GM18526 (cell line): ENCODE measurements around the gene PCDH1.
A peak's percentile ranks its signal among the peaks of the same experiment; 100 is the strongest.

Source experiments
- POLR2A ChIP-seq: IDR thresholded peaks from 3 replicates; pipeline ENCODE4 v1.6.1; 2011; ENCODE audit not compliant: insufficient read length; ENCODE audit errors: extremely low read depth

PCDH1 gene

DNA sequence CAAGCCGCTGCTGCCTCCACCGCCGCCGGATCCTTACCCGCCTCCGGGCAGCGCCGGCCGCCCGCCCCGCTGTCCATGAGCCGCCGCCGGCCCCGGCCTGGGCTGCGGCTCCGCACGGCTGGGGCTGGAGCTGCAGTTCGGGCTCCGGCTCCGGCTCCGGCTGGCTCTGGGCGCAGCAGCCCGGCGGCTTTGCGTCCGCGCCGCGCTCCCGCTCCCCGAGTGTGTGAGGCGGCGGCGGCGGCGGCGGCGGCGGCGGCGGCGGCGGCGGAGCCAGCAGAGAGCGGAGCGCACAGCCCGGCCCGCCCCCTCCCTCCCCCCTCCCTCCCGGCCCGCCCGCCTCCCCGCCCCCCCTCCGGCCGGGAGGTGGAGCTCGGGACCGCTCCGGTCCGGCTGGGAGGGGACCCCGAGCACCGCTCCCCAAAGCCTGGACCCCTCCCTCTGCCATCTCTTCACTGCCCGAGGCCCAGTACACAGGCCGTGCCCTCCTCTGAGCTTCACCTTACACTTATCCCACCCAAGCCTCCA is at the start of gene PCDH1:
Gene PCDH1 (minus strand): TSS at position 225 of the 525 bp plus-strand sequence. CDS start 148 bp downstream, at position 77.
- TF ChIP-seq POLR2A: no peak

DNA sequence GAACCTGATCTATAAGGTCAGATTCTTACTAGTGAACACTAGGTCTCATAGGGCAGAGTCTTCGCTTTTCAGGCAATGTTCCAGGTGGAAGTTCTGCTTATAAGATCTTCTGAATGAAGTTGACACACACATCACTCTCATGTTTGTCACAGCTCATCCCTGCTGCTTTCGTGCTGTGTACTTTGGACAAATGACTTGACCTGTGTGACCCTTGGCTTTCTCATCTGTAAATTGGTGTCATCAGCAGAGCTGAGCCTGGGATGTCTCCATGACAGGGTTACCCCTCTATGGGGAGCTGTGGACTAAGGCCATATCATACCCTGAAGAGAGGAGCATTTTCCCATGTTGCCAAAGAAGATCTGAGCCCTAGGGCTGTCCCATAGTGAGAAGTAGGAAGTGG is 48.2 kb upstream of the PCDH1 start:
- no peak for TF ChIP-seq POLR2A

DNA sequence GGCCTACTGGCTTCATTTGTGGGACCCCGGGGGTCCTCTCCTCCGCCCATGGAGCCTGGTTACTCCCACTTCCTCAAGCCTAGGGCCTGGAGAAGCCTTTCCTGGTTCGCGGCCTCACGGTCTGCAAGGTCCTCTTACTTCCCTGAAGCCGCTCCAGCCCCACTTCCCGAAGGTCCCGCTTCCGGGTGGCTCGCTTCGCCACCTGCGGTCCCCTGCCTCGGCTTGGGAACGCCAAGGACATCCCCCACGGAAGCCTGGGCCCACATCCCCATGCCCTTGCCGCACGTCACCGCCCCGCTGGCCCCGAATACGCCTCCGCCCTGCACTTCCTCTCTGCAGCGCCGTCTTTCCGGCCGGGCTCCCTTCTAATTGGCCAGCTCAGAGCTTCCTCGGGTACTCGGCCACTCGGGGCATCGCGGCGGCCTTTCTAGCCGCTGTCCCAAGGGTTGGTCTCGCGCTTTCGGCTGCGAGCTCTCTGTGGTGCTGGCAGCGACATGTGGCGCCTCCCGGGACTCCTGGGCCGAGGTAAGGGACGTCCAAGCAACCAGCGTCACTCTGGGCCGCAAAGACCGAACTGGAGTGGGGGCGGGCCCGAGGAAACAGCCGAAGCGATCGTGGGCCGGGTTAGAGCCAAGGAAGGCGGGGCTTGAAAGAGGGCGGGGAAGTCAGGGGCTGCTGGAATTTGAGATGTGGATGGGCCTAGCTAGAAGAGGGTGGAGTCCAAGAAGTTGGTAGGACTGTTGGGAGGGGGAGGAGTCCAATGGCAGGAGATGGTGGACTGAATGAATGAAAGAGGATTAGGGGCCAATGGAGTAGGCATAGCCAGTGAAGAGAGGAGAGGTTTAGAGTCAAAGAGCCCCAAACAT is 45.5 kb upstream of the PCDH1 start, which contains the start of gene DELE1:
Gene DELE1 (plus strand): TSS at position 424 of the 866 bp plus-strand sequence. CDS start 71 bp downstream, at position 495.
- TF ChIP-seq POLR2A: peak; percentile 84

DNA sequence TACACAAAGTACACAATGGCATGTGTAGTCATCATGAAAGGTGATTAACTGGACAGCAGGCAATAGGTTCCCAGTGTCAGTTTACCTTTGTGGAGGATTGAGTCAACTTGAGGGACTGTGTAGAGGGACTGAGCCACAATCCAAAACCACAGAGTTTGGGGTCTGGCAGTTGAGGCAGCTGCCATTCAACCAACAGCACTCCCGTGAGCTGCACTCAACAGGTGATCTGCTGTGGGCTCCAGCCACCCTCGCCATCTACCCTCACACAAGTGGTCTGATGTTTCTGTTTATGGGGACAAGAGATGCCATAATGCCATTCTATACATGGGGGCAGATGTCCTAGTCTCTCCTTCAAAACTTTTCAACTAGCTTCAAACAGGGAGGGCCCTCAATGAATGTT is 42.6 kb upstream of the PCDH1 start:
- TF ChIP-seq POLR2A: no peak

DNA sequence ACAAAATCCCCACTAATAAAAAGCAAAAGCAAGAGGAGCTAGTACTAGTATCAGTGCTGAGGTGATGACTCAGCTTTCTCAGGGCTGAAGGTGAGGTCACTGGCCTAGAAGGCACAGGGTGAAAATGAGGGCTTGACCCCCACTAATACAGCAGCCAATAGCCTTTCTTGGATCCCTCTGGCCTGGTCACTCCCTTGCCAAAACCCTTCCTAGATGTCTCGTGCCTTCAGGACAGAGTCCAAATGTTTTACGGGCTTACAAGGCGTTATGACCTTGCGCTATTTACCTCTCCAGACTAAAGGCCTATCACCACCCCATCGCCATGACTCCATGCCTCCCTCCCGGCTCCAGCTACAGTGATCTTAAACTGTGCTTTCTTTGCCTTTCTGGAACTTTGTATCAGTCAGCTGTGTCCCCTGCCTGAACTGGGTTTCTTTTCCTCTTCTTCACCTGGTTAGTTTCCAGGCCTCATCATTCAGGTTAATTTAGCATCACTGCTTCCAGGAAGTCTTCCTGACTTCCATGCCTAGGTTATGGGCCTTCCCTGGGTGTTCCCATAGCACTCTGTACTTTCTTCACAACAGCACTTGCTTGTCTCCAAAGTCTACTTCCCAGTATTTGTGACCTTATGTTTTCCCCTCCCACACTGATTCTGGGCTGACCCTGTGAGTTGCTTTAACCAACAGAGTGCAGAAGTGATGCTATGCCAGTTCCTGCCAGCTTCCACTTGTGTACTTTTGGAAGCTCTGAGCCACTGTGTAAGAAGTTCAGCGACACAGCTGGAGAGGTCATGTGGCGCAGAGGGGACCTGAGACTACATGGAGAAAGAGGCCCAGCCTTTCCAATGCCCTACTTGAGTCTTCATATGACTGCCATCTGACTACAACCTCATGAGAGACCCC is 41.3 kb upstream of the PCDH1 start:
- TF ChIP-seq POLR2A: no peak

DNA sequence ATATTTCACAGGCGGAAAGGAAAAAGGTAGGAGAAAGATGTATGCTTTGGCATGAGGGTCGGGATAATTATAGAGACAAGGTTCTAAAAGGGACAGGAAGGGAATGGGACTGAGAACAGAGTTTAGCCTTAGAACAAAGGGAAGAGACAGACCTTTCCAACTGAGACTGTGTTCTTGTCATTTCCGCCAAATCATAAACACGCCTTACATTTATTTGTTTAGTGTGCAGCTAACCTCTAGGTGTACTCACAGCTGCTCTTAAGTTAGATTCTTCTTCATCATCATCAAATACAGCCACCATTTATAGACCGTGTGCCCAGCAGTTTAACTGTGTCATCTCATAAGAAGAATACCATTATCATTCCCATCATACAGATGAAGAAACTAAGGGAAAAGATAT is 39.5 kb upstream of the PCDH1 start:
- no peak for TF ChIP-seq POLR2A

DNA sequence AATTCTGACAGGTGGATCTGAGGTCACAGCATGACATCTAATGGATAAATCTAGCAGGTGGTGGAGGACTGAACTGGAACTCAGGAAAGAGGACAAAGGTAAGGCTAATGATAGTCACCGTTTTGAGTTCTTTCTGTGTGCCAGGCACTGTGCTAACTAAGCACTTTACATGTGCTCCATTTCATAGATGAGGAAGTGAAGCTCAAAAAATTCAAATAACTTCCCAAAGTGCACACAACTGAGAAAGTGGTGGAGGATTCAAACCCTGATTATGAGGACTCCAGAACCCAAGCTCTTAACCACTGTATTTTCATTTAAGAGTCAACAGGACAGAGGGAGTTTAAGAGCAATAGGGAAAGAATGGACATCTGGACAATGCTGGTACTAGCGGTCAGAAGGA is 38.3 kb upstream of the PCDH1 start:
- no peak for TF ChIP-seq POLR2A

DNA sequence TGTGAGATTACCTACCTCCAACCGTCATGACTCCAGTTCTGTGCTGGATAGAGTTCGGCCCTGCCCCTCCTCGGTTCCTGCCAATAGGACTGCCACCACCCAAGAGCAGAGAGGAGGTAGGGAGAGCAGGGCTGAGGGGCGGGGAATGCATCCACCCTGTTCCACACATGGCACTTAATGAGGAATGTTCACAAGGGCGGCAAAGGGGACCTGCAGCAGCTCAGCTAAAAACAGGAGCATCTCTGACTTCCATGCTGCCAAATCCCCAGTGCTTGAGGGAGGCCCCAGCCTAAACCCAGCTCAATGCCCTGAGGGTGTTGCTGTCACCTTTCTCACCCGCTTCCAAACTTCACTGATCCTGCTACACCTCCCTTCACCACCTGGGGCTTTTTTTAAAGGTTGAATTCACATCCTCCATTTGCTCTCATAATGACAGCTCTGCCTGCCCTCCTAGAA is 37.7 kb upstream of the PCDH1 start:
- no peak for TF ChIP-seq POLR2A

DNA sequence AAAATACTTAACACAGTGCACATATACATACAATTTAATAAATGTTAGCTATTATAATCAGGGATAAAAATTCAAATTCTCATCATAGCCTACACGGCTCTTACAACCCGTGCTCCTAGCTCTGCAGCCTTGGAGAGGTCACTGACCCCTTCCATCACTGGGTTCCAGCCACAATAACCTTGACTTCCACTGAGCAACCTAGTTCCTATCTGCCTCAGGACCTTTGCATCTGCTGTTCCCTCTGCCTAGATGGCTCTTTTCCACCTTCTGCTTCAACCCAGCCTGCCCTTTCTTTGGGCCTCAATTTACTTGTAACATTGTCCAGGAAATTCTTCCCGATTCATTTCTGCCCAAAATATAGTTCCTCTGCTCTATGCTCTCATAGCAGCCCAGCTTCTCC is 36.6 kb upstream of the PCDH1 start:
- TF ChIP-seq POLR2A: no peak

DNA sequence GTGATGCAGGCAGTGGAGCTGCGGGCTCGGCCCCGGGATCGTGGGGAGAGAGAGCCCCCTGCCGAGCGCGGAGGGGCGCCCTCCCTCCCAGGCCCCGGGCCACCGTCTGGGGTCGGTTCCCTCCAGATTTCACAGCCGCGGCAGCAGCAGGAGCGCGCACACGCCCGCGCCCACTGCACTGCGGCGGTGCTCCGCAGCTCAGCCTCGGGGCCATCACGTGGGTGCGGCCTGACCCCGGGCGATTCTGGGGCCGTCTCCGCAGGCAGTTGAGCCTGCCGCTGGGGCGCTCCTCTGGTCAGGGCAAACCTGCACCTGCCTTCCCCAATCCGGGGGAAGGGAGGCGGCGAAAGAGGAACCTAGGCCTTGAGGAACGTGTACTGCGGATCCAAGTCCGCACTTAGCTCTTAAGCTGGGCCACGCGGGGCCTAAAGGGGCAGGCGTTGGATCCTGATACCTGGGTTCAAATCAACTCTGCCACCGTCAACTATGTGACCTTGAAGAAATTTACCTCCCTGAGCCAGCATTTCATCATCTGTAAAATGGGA is 36.1 kb upstream of the PCDH1 start:
- no peak for TF ChIP-seq POLR2A

DNA sequence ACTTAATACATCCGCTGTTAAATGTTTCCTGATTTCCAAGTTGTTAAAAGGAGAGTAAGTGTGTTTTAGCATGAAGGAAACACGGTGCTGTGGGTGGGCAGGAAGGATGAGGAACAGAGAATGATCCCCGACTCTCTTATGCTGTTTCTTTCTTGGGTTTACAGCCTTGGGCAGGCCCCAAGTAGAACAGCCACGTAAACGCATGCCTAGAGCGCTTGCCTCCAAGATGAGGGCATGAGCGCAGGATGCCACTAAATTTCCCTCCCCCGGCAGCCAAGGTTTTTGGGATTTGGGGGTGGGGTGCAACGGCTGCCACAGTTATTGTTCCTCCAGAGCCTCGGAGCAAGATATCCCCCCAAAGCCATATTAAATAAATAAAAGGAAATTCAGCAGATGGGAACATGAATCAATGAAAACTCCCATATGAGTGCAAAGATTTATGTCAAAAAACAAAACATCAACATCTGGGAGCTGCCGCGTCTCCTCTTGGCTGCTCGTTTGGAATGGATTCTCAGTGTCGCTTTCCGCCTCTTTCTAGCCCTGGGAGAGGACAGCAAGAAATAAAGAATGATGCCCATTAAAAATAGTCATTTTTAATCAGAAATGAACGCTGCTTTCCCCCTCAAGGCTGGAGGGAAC is 35.5 kb upstream of the PCDH1 start:
- no peak for TF ChIP-seq POLR2A

DNA sequence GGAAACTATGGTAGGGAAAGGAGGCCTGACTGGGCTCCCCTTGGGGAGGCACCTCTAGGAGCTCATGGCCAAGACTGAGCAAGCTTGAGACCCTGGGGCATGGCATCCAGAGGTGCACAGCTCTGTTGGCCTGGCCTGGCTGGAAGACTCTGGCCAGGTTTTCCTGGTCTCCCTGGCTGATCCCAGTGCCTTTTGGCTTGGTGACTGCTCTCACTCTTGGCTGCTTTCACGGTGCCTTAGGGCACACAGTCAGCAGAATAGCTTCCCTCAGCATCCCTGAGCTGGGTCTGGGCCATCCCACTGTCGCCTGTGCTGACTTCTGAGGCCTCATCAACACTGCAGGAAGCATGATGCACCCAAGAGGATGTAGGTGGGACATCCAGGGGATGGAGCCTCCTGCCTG is 32.1 kb upstream of the PCDH1 start:
- TF ChIP-seq POLR2A: no peak

DNA sequence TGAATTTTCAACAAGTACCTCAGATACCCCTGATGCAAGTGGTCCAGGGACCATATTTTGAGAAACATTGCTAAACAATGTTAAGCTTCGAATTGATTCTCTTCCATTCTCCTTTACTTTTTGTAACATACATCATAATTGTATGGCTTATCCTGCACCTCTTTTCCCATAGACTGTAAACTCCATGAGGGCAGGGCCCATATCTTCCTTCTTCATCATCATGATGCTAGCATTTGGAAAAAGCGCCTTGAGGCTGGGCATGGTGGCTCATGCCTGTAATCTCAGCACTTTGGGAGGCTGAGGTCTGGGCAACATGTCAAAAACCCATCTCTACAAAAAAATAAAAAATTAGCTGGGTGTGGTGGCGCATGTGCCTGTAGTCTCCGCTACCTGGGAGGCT is 31.0 kb upstream of the PCDH1 start:
- no peak for TF ChIP-seq POLR2A

DNA sequence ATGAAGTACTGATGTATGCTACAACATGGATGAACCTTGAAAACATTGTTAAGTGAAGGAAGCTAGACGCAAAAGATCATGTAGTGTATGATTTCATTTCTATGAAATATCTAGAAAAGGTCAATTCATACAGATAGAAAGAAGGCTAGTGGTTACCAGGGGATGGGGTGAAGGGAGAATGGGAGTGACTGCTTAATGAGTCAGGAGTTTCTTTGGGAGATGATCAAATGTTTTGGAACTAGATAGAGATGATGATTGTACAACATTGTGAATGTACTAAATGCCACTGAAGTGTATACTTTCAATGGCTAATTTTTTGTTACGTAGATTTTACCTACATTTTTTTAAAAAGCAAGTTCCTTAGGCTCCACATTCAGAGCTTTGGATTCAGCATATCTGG is 30.6 kb upstream of the PCDH1 start:
- TF ChIP-seq POLR2A: no peak

DNA sequence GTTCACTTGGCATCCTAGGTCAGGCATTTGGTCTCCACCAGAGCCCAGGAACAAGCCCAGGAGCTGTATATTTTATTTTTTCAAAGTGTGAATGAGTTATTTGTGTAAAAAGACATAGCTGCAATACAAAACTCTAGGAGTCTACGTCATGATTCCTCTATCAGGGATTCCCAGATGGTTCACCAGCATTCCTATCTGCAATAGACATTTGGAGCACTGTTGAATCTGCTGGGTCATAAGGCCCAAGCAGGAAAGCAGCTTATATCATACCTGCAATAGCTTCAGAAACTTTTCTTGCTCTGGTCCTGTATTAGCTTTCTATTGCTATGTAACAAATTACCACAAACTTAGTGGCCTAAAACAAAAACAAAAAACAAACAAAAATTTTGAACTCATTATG is 28.8 kb upstream of the PCDH1 start:
- TF ChIP-seq POLR2A: no peak
